Neutrophil (primary cell): ENCODE measurements around the gene RECQL5.
"Not testable (repeated sequence)": the region's sequence is repeated elsewhere in the genome, so short reads cannot be mapped to it uniquely, and the experiment has no call there.

Experiments
- H3K27ac ChIP-seq: fragments of 200-600 bp; sonication (generic); 2 replicates; pipeline ENCODE4 v1.5.1; 2016; ENCODE audit warnings: mild to moderate bottlenecking, moderate library complexity
- H3K27me3 ChIP-seq: fragments of 200-600 bp; sonication (generic); 2 replicates; pipeline ENCODE4 v1.6.0; 2016; ENCODE audit warnings: mild to moderate bottlenecking
- H3K36me3 ChIP-seq: fragments of 200-600 bp; sonication (generic); 2 replicates; pipeline ENCODE4 v1.5.1; 2017
- H3K4me1 ChIP-seq, 2 experiments: fragments of 200-600 bp in 1 of 2; sonication (generic) in 1 of 2; 1 replicate in 1 of 2; 2 replicates in 1 of 2; pipeline versions ENCODE4 v1.5.1 to v1.6.1; 2013 to 2016; ENCODE audit warnings: low read depth in 1 of 2, low read length in 1 of 2, mild to moderate bottlenecking in 1 of 2, moderate library complexity in 1 of 2; ENCODE audit not compliant: control insufficient read depth in 1 of 2, insufficient read depth in 1 of 2
- H3K4me3 ChIP-seq, 2 experiments: fragments of 200-600 bp in 1 of 2; sonication (generic) in 1 of 2; 1 replicate in 1 of 2; 2 replicates in 1 of 2; pipeline ENCODE4 v1.5.1; 2013 to 2016; ENCODE audit warnings: low read depth in 1 of 2, low read length in 1 of 2, mild to moderate bottlenecking in 1 of 2, moderate library complexity in 1 of 2
- H3K9me3 ChIP-seq: fragments of 200-600 bp; sonication (generic); 2 replicates; pipeline ENCODE4 v1.5.1; 2016
- CTCF ChIP-seq: fragments of 200-600 bp; sonication (generic); IDR thresholded peaks from 2 replicates; pipeline ENCODE4 v1.5.1; 2016; ENCODE audit warnings: antibody characterized with exemption

The RECQL5 gene

GRCh38 chr17:75589012-75589918, 77.7 kb downstream of the RECQL5 start:
- Histone ChIP-seq H3K36me3 (peaks cover under 1% of the 10 kb centered on the region), H3K27me3 (no peaks in the 10 kb centered on the region), H3K27ac (peak overlapping the region; percentile 92), H3K9me3 (no peaks in the 10 kb centered on the region), H3K4me1 (peaks cover 17 to 23% of the 10 kb centered on the region in 2 experiments), H3K4me3 (peak overlapping the region; percentile 77 to 93)
- TF ChIP-seq CTCF, result peak; percentile 100

GRCh38 chr17:75588596-75589011, 78.3 kb downstream of the RECQL5 start:
- TF ChIP-seq CTCF, result no peak
- H3K27ac ChIP-seq, result peak overlapping the region; percentile 92
- no peaks in the 10 kb centered on the region for H3K36me3 ChIP-seq
- peak overlapping the region; percentile 77 to 93 for H3K4me3 ChIP-seq
- H3K27me3 ChIP-seq, result no peaks in the 10 kb centered on the region
- peaks cover 17 to 23% of the 10 kb centered on the region in 2 experiments for H3K4me1 ChIP-seq
- H3K9me3 ChIP-seq, result no peaks in the 10 kb centered on the region

DNA sequence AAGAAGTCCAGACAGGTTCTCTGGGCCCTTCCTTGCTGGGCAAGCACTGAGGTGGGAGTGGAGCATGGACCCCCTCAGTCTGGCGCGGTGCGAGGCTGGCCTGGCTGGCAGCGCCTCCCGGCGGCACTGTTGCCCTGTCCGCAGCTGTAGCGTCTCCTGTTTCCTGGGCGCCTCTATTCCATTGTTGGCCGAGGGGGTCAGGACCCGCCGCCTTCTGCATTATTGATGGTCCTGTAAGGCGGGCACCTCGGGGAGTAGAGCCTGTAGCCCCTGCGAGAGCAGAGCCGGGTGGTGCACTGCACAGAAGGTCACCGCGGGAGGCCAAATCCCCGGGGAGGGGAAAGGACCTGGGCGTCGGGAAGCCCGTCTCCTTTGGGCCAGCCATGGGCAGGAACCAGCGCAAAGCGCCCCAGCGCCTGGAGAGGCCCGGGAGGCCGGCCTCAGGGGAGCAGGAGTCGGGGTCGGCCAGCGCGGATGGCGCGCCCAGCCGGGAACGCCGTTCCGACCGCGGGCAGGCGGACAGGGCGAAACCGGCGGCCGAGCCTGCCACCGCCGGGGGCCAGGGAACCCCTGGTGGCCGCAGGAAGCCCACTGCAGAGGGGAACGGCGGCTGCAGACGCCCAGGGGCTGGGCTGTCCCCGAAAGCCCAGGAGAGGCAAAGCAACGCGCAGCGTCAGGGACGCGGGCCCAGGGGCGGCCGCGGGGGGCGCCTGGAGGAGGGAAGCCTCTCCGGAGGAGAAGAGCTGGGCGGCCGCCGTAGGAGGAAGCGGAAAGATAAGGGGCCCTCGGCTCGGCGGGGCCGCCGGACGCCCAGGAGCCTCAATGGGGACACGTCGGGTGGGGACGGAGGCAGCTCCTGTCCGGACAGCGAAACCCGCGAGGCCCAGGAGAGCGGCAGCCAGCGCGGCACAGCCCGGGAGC, 79.0 kb downstream of the RECQL5 start, which contains the start of gene MYO15B:
Gene MYO15B (plus strand): TSS at position 126 of the 921 bp plus-strand sequence. CDS start 258 bp downstream, at position 384.
- Histone ChIP-seq H3K27ac (peak within 1 kb of the TSS; percentile 92), H3K9me3 (no peaks in the 10 kb centered on the region), H3K36me3 (no peaks in the 10 kb centered on the region), H3K4me1 (peaks cover 17 to 23% of the 10 kb centered on the region in 2 experiments), H3K27me3 (no peaks in the 10 kb centered on the region), H3K4me3 (peak within 1 kb of the TSS; percentile 77 to 93)
- TF ChIP-seq CTCF, result peak; percentile 35

DNA sequence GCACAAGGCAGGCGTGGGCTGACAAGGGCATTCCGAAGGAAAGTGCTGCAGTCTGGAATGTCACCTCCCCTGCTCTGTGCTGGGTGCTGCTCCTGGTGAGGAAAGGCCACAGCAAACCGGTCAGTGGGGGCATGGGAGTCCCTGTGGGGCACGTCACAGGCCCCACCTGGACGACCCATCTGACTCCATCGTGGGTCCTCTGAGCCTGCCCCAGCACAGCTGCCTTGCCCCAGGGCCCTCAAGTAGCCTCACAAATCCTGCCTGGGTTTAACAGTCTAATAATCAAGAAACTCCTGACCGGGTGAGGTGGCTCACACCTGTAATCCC, 82.1 kb downstream of the RECQL5 start:
- H3K27me3 ChIP-seq, result peaks cover 12% of the 10 kb centered on the region
- H3K36me3 ChIP-seq, result no peaks in the 10 kb centered on the region
- no peaks in the 10 kb centered on the region for H3K9me3 ChIP-seq
- no peak for TF ChIP-seq CTCF
- peaks cover 15 to 17% of the 10 kb centered on the region in 2 experiments for H3K4me1 ChIP-seq
- no peak overlapping the region for H3K4me3 ChIP-seq
- no peak overlapping the region for H3K27ac ChIP-seq

- Histone ChIP-seq H3K27me3 (peaks cover 12% of the 10 kb centered on the region), H3K4me1 (peaks cover 8 to 12% of the 10 kb centered on the region in 2 experiments)
- not testable (repeated sequence) for H3K4me3 ChIP-seq, H3K9me3 ChIP-seq, H3K27ac ChIP-seq, H3K36me3 ChIP-seq
Observed at GRCh38 chr17:75583197-75583596, 83.8 kb downstream of the RECQL5 start.

DNA sequence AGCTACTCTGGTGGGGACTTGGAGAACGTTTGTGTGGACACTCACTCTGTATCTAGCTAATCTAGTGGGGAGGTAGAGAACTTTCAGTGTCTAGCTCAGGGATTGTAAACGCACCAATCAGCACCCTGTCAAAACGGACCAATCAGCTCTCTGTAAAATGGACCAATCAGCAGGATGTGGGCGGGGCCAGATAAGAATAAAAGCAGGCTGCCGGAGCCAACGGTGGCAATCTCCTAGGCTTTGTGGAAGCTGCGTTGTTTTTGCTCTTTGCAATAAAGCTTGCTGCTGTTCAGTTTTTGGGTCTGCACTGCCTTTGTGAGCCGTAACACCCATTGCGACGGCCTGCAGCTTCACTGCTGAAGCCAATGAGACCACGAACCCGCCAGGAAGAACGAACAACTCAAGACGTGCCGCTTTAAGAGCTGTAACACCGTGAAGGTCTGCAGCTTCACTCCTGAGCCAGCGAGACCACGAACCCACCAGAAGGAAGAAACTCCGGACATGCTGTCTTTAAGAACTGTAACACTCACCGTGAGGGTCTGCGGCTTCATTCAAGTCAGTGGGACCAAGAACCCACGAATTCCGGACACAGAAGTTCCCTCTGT, 85.7 kb downstream of the RECQL5 start:
- not testable (repeated sequence) for H3K9me3 ChIP-seq

More for the DNA sequence above, 85.7 kb downstream of the RECQL5 start:
- not testable (repeated sequence) for H3K36me3 ChIP-seq, H3K4me3 ChIP-seq, H3K27ac ChIP-seq, H3K4me1 ChIP-seq
- H3K27me3 ChIP-seq, result peaks cover 12% of the 10 kb centered on the region
